Keratinocyte (primary cell): ENCODE measurements around the gene GAD2. TPM values are rescaled to one million over a fixed set of nuclear protein-coding genes. Genes with fewer than 3 reads are reported as not detected.

Experiments used
- DNase-seq: peaks from one replicate; pipeline ENCODE4 v3.0.0-alpha.2; 2011; ENCODE audit warnings: low read depth, missing footprints, low spot score
- FAIRE-seq: peaks from 2 replicates; lab custom pipeline; 2011; peaks lifted over from hg19 to GRCh38; lab: Jason Lieb, UNC
- H2AFZ ChIP-seq: 2 replicates; pipeline ENCODE4 v1.6.0; 2012; ENCODE audit warnings: low read length, control low read depth, inconsistent platforms; ENCODE audit not compliant: control insufficient read depth
- H3K27ac ChIP-seq: 2 replicates; pipeline ENCODE4 v1.5.1; 2011; ENCODE audit warnings: low read length; ENCODE audit not compliant: control insufficient read depth, insufficient read depth
- H3K27me3 ChIP-seq: 3 replicates; pipeline ENCODE4 v1.6.0; 2011; ENCODE audit warnings: low read length; ENCODE audit not compliant: control insufficient read depth, insufficient read depth; ENCODE audit errors: extremely low read depth
- H3K36me3 ChIP-seq, 2 experiments: 2 replicates in 1 of 2; 3 replicates in 1 of 2; pipeline ENCODE4 v1.5.1; 2011; ENCODE audit warnings: low read length in 2 of 2, mild to moderate bottlenecking in 1 of 2; ENCODE audit not compliant: control insufficient read depth in 2 of 2, insufficient read depth in 2 of 2; ENCODE audit errors: extremely low read depth in 1 of 2
- H3K4me1 ChIP-seq: 3 replicates; pipeline ENCODE4 v1.5.1; 2011; ENCODE audit warnings: low read length; ENCODE audit not compliant: control insufficient read depth, insufficient read depth; ENCODE audit errors: extremely low read depth
- H3K4me2 ChIP-seq: 3 replicates; pipeline ENCODE4 v1.6.0; 2011; ENCODE audit warnings: low read depth, low read length; ENCODE audit not compliant: control insufficient read depth, insufficient read depth; ENCODE audit errors: extremely low read depth
- H3K4me3 ChIP-seq, 3 experiments: fragments of 200-600 bp in 1 of 3; sonication (generic) in 1 of 3; 2 replicates in 2 of 3; 3 replicates in 1 of 3; pipeline ENCODE4 v1.5.1; 2011 to 2016; ENCODE audit warnings: low read length in 3 of 3, mild to moderate bottlenecking in 3 of 3, control low read depth in 2 of 3, inconsistent platforms in 1 of 3, low read depth in 1 of 3, mixed read lengths in 1 of 3, mixed run types in 1 of 3, moderate library complexity in 1 of 3; ENCODE audit not compliant: control insufficient read depth in 2 of 3, insufficient read depth in 2 of 3; ENCODE audit errors: extremely low read depth in 1 of 3
- H3K79me2 ChIP-seq: 2 replicates; pipeline ENCODE4 v1.6.0; 2012; ENCODE audit warnings: low read length; ENCODE audit not compliant: control insufficient read depth, insufficient read depth
- H3K9ac ChIP-seq: 3 replicates; pipeline ENCODE4 v1.6.0; 2011; ENCODE audit warnings: low read length; ENCODE audit not compliant: control insufficient read depth, insufficient read depth; ENCODE audit errors: extremely low read depth
- H3K9me1 ChIP-seq: 3 replicates; pipeline ENCODE4 v1.6.0; 2011; ENCODE audit warnings: low read length; ENCODE audit not compliant: control insufficient read depth, insufficient read depth; ENCODE audit errors: extremely low read depth
- H3K9me3 ChIP-seq: 2 replicates; pipeline ENCODE4 v1.5.1; 2012; ENCODE audit warnings: low read depth, low read length; ENCODE audit not compliant: control insufficient read depth
- H4K20me1 ChIP-seq: 3 replicates; pipeline ENCODE4 v1.6.0; 2011; ENCODE audit warnings: low read length; ENCODE audit not compliant: control insufficient read depth, insufficient read depth; ENCODE audit errors: extremely low read depth
- EZH2 ChIP-seq: IDR thresholded peaks from one replicate; pipeline ENCODE4 v1.6.1; 2012; ENCODE audit warnings: inconsistent platforms, mild to moderate bottlenecking, low read length, moderate library complexity
- dilution Hi-C: fragments of 300-500 bp; cut with MboI; formaldehyde crosslinking; loops from one replicate; pipeline ENCODE4 v1.7.0; 2020; ENCODE audit warnings: low sequenced_read_pairs; ENCODE audit not compliant: extremely low pct_ligation_motif_present
- polyA plus RNA-seq, 5 experiments: library from polyadenylated mRNA; depleted of rRNA in 3 of 5; stranded (reverse) in 3 of 5; stranded (forward) in 1 of 5; unstranded in 1 of 5; fragments of >200 nt; gene quantifications; 1 replicate in 1 of 5; 2 replicates in 3 of 5; 3 replicates in 1 of 5; pipeline versions ENCODE4 v1.2.1 to v1.2.3, GENCODE V29; 2011 to 2012; ENCODE audit warnings: missing spikeins in 2 of 5, low read depth in 1 of 5, low replicate concordance in 1 of 5
- TF ChIP-seq, protein P1 (sequence below), 3 experiments: IDR thresholded peaks in 1 of 3; conservative IDR thresholded peaks in 1 of 3; optimal IDR thresholded peaks in 1 of 3; 2 replicates in 2 of 3; 3 replicates in 1 of 3; pipeline versions ENCODE3 to v1.5.1; 2011; ENCODE audit warnings: low read length in 3 of 3, mild to moderate bottlenecking in 3 of 3, moderate library complexity in 2 of 3, control low read depth in 1 of 3, inconsistent platforms in 1 of 3; ENCODE audit not compliant: insufficient read depth in 2 of 3; ENCODE audit errors: extremely low read depth in 1 of 3

Gene GAD2
- polyA plus RNA-seq, 1 donor (not counting 4 experiments of a cell fraction or from before 2014, with no cell fraction given) = not detected

- TF ChIP-seq, protein P1, sequence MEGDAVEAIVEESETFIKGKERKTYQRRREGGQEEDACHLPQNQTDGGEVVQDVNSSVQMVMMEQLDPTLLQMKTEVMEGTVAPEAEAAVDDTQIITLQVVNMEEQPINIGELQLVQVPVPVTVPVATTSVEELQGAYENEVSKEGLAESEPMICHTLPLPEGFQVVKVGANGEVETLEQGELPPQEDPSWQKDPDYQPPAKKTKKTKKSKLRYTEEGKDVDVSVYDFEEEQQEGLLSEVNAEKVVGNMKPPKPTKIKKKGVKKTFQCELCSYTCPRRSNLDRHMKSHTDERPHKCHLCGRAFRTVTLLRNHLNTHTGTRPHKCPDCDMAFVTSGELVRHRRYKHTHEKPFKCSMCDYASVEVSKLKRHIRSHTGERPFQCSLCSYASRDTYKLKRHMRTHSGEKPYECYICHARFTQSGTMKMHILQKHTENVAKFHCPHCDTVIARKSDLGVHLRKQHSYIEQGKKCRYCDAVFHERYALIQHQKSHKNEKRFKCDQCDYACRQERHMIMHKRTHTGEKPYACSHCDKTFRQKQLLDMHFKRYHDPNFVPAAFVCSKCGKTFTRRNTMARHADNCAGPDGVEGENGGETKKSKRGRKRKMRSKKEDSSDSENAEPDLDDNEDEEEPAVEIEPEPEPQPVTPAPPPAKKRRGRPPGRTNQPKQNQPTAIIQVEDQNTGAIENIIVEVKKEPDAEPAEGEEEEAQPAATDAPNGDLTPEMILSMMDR (optimal IDR thresholded peaks at IDR 0.05 in 1 of 3, IDR thresholded peaks at IDR 0.05 in 1 of 3, conservative IDR thresholded peaks at IDR 0.05 in 1 of 3; ENCODE audit: extremely low read depth in 1 of 3, insufficient read depth in 2 of 3, low read length in 3 of 3) = no peak
- TF ChIP-seq EZH2 = no peak
- H3K9me1 ChIP-seq = no peaks in the 10 kb centered on the region
- no peaks in the 10 kb centered on the region for H3K4me1 ChIP-seq
- H3K4me2 ChIP-seq = no peak overlapping the region
- dilution Hi-C loops = no loop called here
- no peak overlapping the region for H3K27ac ChIP-seq
- H2AFZ ChIP-seq = no peak overlapping the region
- no peaks in the 10 kb centered on the region for H4K20me1 ChIP-seq
- H3K4me3 ChIP-seq = no peak overlapping the region
- H3K9ac ChIP-seq = no peak overlapping the region
- H3K79me2 ChIP-seq = no peaks in the 10 kb centered on the region
- no peaks in the 10 kb centered on the region for H3K36me3 ChIP-seq
- no peaks in the 10 kb centered on the region for H3K9me3 ChIP-seq
- FAIRE-seq (no peak), DNase-seq (no peak)
- peaks cover 69% of the 10 kb centered on the region for H3K27me3 ChIP-seq
Observed at GRCh38 chr10:26213157-26213800, 3.3 kb upstream of the GAD2 start.

GRCh38 chr10:26214004-26214403, 2.6 kb upstream of the GAD2 start:
- Histone ChIP-seq H4K20me1 (no peaks in the 10 kb centered on the region), H3K79me2 (no peaks in the 10 kb centered on the region), H3K27me3 (peaks cover 77% of the 10 kb centered on the region), H3K36me3 (no peaks in the 10 kb centered on the region), H3K9me1 (no peaks in the 10 kb centered on the region), H3K4me3 (no peak overlapping the region), H3K4me2 (no peak overlapping the region), H3K9me3 (no peaks in the 10 kb centered on the region), H3K9ac (no peak overlapping the region), H2AFZ (no peak overlapping the region), H3K27ac (no peak overlapping the region), H3K4me1 (no peaks in the 10 kb centered on the region)
- no peak for DNase-seq
- no peak for FAIRE-seq
- dilution Hi-C loops = no loop called here
- TF ChIP-seq, protein P1 (optimal IDR thresholded peaks at IDR 0.05 in 1 of 3, IDR thresholded peaks at IDR 0.05 in 1 of 3, conservative IDR thresholded peaks at IDR 0.05 in 1 of 3; ENCODE audit: extremely low read depth in 1 of 3, insufficient read depth in 2 of 3, low read length in 3 of 3) = no peak
- no peak for TF ChIP-seq EZH2
